ENCODE data around the gene PPP1R16B.

- TF ChIP-seq CTCF (IDR thresholded peaks at IDR 0.05) (no peak), POLR2A (IDR thresholded peaks at IDR 0.05) (no peak)
Observed at GRCh38 chr20:38825571-38825900, 20.0 kb downstream of the PPP1R16B start.
